Ishikawa (cell line): ENCODE data around the gene TPSG1.

Experiments
- CEBPB ChIP-seq: IDR thresholded peaks from 2 replicates; pipeline ENCODE4 v1.6.1; 2012
- EGR1 ChIP-seq: IDR thresholded peaks from 2 replicates; pipeline ENCODE4 v1.6.1; 2012
- EP300 ChIP-seq: IDR thresholded peaks from 2 replicates; pipeline ENCODE4 v1.6.1; 2012; ENCODE audit warnings: borderline replicate concordance
- FOXM1 ChIP-seq: IDR thresholded peaks from 2 replicates; pipeline ENCODE4 v1.6.1; 2012; ENCODE audit warnings: low read depth, borderline replicate concordance
- MAX ChIP-seq: IDR thresholded peaks from 2 replicates; pipeline ENCODE4 v1.6.1; 2012
- NFIC ChIP-seq: IDR thresholded peaks from 2 replicates; pipeline ENCODE4 v1.6.1; 2012
- RAD21 ChIP-seq: IDR thresholded peaks from 2 replicates; pipeline ENCODE4 v1.6.1; 2012; ENCODE audit warnings: low read depth
- REST ChIP-seq: IDR thresholded peaks from 2 replicates; pipeline ENCODE4 v1.6.1; 2012; ENCODE audit warnings: low read depth, mild to moderate bottlenecking
- TAF1 ChIP-seq: IDR thresholded peaks from 2 replicates; pipeline ENCODE4 v1.6.1; 2012; ENCODE audit warnings: low read depth, mild to moderate bottlenecking
- TCF12 ChIP-seq: IDR thresholded peaks from 2 replicates; pipeline ENCODE4 v1.6.1; 2012; ENCODE audit warnings: low read depth
- TEAD4 ChIP-seq: IDR thresholded peaks from 2 replicates; pipeline ENCODE4 v1.6.1; 2012
- USF1 ChIP-seq: IDR thresholded peaks from 2 replicates; pipeline ENCODE4 v1.6.1; 2012
- YY1 ChIP-seq: IDR thresholded peaks from 2 replicates; pipeline ENCODE4 v1.6.1; 2012; ENCODE audit warnings: low read depth
- ZBTB7A ChIP-seq: IDR thresholded peaks from 2 replicates; pipeline ENCODE4 v1.6.1; 2012; ENCODE audit warnings: low read depth

- no peak for TF ChIP-seq YY1
- no peak for TF ChIP-seq RAD21
- TF ChIP-seq EP300 = no peak
- no peak for TF ChIP-seq ZBTB7A
- TF ChIP-seq USF1 = no peak
- no peak for TF ChIP-seq TCF12
- TF ChIP-seq CEBPB = no peak
- TF ChIP-seq REST = no peak
- TF ChIP-seq TAF1 = no peak
- TF ChIP-seq EGR1 = no peak
- TF ChIP-seq NFIC = no peak
- no peak for TF ChIP-seq MAX
- TF ChIP-seq TEAD4 = no peak
- TF ChIP-seq FOXM1 = no peak
Observed at GRCh38 chr16:1214719-1215118, 10.3 kb downstream of the TPSG1 start.
